Effector CD4-positive, alpha-beta T cell (primary cell): ENCODE results near the gene SMIM10. TPM values are rescaled to one million over a fixed set of nuclear protein-coding genes. Genes with fewer than 3 reads are reported as not detected.
A peak's percentile ranks its signal among the peaks of the same experiment; 100 is the strongest.
"Not testable (repeated sequence)": the region's sequence is repeated elsewhere in the genome, so short reads cannot be mapped to it uniquely, and the experiment has no call there.

Source experiments
- DNase-seq: peaks from one replicate; pipeline ENCODE4 v3.0.0-alpha.2; 2020
- total RNA-seq: gene quantifications from one replicate; lab custom pipeline; 2026; lab: John Stamatoyannopoulos, UW

Gene SMIM10
- total RNA-seq = not detected

DNA sequence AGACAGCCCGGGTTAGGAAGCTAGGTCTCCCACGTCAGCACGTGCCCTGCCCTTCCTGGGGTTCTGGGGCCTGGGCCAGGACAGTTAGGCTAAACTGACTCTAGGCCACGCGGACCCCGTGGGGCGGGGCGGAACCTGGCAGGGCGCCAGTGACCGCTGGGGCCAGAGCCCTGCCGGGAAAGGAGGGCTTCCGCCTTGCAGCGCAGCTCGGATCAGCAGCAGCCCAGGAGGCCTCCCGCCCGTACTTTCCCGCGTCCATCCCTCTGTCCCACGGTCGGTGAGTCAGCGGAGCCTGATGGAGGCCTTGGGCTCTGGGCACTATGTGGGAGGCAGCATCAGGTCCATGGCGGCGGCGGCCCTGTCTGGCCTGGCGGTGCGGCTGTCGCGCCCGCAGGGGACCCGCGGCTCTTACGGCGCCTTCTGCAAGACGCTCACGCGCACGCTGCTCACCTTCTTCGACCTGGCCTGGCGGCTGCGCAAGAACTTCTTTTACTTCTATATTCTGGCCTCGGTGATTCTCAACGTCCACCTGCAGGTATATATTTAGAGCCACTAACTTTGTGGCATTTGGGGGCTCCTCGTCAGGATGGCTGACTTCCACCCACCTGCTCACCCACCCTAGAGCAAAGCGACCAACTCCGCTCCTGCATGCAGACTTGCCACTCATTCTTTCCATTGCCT is at the start of gene SMIM10:
Gene SMIM10, plus strand, starts transcription at position 191 of the 681 bp plus-strand sequence. Its CDS starts 105 bp downstream, at position 296.
- no peak for DNase-seq

DNA sequence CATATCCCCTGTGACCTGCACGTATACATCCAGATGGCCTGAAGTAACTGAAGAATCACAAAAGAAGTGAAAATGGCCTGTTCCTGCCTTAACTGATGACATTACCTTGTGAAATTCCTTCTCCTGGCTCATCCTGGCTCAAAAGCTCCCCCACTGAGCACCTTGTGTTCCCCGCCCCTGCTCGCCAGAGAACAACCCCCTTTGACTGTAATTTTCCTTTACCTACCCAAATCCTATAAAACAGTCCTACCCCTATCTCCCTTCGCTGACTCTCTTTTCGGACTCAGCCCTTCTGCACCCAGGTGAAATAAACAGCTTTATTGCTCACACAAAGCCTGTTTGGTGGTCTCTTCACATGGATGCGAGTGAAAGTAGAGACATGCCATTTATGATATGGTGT is 44.4 kb upstream of the SMIM10 start:
- DNase-seq = not testable (repeated sequence)

DNA sequence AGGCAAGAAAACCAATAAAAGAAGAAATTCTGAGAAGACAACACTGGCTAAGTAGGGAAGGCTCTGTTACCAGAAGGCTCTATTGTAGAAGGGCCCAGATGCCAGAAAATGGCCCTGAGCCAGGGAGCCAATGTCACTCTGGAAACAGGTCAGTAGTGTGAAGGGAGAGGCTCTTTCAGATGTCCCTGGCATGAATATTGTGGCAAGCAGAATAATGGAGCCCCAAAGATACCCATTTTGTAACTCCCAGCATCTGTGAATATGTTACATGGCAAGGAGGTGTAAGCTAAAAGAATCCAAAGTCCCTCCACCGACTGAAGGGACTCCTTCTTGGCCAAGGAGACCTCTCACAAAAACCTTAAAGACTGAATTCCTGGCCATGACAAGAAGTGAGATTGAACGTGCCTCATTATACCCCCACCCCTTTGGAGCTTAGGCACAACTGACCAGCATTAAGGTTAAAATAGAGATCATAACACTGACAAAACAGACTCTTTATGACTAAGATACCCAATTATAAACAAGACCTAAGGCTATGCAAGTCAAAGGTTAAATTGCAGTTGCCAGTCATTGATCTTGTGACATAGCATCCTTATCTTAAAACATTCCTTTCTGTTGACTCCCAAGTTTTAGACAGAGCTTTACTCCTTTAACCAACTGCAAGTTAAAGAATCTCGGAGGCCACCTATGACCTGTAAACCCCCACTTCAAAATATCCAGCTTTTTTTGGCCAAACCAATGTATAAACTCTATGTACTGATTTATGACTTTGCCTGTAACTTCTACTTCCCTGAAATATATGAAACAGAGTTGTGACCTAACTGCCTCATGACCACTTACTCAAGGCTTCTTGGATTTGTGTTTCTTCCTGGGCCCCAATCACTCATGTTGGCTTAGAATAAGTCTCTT is 42.2 kb upstream of the SMIM10 start:
- no peak for DNase-seq

DNA sequence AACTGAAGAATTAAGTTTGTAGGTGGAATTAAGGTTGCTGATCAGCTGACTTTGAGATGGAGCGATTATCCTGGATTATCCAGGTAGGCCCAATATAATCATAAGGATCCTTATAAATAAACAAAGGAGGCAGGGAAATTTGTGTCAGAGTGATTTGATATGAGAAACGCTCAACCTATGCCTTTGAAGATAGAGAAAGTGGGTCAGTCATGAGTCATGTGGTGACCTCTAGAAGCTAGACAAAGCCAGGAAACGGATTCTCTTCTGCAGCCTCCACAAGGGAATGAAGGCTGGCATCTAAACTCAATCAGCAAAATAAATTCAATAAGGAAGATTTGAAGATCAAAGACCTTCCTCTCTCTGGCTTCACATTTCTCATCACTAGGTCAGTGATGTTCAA is 41.5 kb upstream of the SMIM10 start:
- DNase-seq = no peak

DNA sequence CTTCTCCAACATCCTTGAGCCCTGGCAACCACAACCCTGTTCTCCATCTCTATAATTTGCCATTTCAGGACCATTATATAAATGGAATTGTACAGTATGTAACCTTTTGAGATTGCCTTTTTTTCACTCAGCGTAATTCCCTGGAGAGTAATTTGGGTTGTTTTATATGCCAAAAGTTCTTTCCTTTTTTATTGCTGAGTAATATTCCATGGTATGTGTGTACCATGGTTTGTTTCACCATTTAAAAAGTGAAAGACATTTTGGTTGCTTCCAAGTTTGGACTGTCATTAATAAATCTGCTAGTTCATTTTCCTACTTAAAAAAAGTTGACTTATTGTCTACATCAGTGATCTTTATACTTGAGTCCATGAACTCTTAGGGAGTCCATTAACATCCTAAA is 33.0 kb upstream of the SMIM10 start:
- no peak for DNase-seq

DNA sequence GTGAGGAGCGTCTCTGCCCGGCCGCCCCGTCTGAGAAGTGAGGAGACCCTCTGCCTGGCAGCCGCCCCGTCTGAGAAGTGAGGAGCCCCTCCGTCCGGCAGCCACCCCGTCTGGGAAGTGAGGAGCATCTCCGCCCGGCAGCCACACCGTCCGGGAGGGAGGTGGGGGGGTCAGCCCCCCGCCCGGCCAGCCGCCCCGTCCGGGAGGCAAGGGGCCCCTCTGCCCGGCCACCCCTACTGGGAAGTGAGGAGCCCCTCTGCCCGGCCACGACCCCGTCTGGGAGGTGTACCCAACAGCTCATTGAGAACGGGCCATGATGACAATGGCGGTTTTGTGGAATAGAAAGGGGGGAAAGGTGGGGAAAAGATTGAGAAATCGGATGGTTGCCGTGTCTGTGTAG is 30.4 kb upstream of the SMIM10 start:
- DNase-seq = not testable (repeated sequence)

DNA sequence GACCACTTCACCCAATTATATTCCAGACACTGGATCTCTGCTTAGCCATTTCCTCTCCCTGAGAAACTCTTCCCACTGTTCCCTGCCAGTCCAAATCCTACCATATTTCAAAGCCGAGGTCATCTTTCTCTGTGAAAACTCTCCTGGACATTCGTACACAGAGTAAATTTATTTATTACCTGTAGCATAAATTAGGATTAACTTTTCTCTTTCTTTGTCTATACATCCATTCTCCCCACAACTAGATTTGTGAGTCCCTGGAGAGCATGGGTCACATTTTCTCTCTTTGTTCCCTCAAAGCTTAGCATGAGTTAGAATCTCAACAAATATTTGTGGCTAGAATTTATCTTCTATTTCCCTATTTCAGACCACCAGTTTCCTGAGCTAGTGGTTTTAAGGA is 27.8 kb upstream of the SMIM10 start:
- no peak for DNase-seq

DNA sequence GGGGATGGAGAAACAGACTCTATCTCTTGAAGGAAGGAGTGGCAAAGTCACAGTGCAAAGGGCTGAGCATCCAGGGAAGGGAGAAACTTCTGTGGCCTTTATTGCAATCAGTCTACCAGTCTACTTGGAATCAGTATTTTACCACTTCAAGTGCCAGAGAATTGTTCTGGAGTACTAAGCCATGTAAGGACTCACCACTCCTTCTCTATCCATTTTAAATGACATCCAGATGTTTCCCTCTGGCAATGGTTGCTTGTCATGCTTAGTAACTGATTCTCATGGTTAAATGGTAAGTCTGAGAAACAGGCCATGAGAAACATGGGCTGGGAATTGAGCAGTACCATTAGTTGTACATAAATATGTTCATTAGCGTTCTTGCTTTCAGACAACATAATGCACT is 21.1 kb upstream of the SMIM10 start:
- DNase-seq = no peak

DNA sequence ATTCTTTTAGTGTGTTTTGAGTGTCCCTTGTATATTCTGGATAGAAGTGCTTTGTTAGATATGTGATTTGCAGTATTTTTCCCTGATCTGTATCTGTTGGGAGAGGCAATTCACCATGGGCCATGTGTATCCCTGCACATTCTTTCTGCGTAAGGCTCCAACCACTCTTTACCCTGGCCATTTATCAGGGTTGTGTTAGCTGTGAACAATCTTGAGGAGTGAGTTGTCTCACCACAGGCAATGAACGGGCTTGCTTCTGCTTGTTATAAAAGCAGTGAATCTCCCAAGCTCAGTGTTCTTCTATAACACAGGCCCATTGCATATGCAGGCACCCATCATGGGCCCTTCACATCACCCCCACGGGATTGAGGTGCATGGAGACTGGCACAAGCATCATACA is 18.9 kb upstream of the SMIM10 start:
- DNase-seq = no peak

DNA sequence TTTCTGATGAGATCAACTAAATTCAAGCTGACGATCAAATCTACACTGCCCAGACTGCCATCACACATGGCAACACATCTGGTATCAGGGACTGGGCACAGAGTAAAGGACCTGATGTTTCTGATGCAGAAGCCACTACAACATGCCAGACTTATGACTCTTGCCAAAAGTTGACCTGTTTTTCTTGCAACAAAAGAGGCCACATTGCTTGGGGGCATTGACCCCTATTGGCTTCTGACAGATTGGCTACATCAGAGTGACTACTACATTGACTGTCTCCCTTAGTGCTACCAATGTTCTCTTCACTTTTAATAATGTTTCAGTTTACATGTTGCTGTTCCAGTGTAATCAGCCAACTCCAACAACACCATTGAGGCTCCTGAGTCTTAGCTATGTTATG is 15.3 kb upstream of the SMIM10 start:
- no peak for DNase-seq

DNA sequence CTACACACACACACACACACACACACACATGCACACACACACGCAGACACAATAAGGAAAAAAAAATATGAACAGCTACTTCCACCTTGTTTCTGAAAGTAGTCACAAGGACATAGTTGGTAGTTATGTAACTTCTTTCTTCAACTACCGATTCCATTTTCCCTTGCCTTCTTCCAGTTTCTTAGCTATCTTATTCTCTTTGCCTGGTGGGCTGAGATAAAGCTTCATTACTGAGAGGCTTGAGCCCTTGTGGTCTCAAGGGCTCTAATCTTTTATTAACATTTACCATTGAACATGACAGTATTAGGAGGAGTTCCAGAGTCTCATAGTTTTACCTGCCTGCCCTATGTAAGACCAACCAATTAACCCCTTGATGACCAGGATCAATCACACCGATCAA is 8.9 kb upstream of the SMIM10 start:
- no peak for DNase-seq

DNA sequence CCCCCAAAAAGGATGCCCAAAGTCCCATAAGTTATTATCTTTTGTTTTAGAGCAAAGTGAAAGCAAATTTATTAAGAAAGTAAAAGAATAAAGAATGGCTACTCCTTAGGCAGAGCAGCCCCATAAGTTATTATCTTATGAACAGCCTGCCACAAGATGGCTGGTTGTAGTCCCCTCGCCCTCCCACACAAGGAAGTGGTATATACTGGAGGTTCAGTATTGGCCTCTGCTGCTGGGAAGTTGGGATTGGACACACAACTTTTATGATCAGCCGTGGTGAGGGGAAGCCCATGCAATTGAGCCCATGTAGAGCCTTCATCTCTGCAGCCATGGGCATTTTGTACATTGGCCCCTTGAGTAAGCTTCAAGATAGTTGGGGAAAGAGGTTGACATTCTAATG is 8.0 kb upstream of the SMIM10 start:
- no peak for DNase-seq

DNA sequence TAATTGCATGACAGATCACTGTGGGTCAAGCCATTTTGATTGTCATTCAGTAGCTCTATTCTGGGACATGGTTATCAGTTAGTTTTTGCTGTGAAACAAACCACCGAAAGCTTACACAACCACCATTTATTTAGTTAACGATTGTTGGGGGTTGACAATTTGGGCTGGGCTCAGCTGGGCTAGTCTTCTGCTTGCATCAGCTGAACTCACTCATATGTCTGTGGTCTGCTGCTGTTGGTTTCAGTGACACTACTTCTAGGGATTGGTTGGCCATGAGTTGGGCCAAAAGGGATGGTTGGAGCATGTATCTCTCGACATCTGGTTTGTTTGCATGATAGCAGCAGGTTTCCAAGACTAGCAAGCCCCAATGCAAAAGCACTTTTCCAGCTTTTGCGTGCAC is 5.3 kb upstream of the SMIM10 start:
- DNase-seq = no peak

DNA sequence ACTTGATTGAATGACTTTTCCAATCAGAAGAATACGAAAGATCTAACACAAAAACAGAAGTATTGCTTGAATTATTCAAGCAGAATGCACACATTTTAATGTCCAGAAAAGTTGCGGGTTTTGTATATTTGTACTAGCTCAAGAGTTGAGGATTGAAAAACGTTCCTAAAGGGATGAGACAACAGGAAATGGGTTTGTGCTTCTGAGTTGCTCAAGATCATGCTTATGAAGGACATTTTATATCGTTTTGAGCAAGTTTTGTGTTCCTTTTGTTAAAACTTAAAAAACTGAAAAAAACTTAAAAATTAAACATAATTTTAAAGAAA is 353 bp upstream of the SMIM10 start:
- no peak for DNase-seq

DNA sequence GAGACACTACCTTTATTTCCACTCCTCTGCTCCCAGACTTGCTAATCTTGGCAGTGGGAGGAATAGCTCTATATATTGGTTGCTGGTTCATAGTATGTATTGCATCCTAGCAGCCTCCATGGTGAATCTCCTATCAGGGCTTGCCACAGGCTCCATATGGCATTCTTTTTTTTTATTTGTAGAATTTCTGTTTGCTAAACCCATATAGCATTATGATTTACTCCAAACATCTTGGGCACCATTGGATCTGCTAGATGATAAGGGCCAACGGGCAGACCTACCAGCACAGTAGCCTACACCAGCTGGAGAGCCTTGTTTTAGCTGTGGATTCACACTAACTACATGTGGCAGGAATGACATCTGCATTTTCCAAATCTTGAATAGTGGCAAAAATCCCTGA is 6.9 kb downstream of the SMIM10 start:
- DNase-seq = no peak

DNA sequence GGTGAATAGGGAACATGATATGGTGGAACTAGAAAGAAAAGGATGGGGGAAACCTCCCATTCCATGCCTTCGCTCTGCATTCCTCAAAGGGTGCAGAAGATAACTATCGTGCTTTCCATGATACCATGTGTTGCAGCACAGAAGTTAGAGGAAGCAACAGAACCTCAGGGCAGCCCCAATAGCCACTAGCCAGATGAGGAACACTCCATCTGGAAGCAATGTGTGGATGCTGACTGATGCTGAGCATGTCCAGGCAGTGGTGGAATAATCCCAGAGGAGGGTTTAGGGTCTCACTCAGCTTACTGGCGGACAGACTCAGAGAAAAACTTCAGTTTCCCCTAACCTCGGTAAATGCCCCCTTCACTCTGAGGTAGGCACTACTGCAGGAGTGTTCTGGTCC is 7.5 kb downstream of the SMIM10 start:
- DNase-seq = no peak

DNA sequence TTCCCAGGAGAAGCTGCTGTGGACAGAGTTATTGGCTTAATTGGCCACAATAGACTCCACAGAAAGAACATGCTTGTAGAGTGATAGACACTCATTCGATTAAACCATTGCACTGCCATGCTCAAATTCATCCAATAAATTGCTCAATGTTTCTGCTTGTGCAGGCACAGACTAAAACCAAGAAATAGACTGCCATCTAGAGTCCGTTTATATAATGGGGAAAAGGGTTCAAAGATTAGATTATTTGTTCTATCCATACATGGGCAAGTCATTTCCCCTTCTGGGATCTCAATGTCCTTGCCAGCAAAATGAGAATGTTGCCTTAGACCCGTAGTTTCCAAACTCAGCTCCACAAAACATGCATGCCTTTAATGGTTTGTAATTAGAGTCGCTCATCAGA is 8.7 kb downstream of the SMIM10 start:
- DNase-seq = no peak

DNA sequence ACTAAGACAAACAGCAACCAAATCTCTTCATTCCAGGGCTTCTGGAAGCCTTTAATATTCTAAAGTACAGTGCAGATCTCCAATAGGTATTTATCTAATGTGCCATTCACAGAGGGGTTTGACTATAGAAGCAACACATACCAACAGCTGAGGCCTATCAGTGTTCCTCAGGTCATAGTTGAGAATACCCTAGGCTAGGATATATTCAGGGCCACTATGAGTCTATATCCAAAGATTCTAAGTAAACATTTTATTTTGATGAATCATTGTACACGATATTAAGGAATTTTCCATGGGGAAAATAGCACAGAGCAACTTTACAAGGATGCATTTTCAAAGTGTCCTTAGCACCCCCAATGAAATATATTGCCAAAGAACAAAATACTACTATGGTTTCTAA is 9.7 kb downstream of the SMIM10 start:
- no peak for DNase-seq

DNA sequence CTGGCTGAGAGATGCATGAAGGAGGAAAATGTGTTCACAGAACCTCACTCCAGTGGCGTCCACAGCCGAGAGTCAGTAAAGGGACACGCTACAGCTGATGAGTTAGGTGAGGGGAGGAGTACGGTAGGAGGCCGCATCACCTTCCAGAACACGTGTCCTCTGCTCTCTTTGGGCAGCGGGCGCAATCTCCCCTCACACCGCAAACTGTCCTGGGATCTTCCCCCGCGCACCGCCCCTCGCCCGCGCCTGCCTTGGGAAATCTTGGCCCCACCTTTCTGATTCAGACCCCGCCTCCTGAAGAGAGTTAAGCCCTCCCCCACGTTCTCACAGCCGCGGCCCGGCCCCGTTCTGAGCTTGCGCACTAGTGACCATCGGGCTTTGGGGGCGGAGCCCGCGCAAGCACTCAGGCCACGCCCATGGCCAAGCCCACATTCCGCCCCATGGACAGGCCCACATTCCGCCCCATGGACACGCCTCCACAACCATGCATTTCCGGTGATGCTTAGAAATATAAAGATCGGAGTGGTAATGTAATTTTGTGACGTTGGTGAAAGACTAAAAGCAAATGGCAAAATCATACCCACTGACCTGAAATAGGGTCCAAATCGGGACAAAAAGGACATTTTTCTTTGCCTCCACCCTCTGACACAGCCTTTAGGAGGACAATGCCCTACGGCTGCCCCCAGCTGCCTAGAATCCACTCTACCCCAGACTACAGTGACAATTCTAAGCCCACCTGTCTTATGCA is 13.3 kb downstream of the SMIM10 start:
- peak; percentile 79 for DNase-seq

DNA sequence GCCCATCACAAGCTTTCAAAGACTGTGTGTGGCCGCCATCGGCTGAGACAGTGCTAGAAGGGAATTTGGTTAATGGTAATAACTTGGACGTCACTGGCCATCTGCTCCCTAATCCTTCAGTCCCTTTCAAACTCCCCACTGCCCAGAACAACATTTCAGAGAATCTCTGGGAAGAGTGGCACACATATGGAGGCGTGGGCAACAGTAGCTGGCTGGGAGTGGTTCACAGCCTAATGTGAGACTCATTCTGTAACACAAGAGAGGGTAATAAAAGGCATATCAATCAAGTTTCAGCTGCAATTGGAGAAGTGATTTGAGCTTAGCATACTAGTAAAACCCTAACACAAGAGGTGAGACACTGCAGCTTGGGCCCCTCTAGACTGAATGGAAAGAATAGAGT is 15.4 kb downstream of the SMIM10 start:
- DNase-seq = no peak

DNA sequence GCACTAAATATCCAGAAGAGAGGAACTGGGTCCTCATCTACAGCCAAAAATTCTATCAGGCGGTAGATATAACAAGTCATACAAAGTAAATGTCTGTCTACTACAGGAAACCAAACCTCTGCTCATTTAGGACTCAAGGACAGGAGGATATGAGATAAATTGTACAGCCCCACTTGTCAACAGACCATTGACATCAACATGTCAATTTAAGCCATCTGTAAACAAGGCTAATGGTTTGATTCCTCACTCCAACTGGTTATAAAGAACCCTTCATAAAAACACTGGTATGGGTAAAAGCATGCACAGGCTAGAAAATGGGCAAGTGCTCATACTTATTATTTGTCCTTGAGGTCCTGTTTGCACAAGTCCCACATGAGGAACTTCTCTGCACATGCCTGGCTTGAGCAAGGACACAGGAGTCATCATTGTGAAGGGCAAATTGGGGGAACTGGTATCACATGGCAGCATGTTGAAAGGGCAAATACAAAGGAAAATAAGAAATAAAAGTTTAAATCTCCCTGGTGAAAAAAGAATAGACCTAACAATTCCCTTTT is 18.3 kb downstream of the SMIM10 start:
- DNase-seq = no peak

DNA sequence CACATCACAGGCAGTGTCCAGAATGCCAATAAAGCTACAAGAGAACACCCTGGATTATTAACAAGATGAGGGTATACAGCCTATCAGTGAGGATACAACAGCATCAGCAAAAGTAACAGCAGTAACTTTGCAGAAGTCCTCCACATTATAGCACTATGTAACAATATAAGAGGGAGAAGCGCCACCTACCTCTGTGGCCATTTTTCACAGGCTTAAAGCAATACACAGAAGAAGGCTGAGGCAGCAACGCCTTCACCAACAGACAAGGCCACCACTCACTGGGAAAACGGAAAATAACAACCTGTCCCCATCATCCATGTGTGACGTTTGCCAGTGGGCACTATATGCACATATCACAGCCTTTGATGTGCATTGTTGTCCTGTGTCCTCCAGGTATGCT is 19.0 kb downstream of the SMIM10 start:
- no peak for DNase-seq

DNA sequence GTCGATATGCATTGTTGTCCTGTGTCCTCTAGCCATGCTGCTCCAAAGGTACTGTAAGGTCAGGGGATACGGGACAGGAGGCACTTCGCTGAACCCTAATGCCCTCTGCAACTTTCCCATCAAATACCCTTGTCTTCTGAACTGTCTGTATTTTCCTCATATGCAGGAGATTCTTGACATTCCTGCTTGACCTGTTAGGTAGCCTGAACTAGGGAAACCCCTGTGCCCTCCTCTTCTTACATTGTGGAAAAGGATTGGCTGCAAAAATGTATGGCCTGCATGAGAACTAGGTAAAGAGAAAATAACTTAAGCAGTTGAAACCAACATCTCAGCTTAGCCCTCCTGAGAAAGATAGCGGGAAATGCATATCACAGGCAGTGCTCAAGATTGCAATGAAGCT is 20.1 kb downstream of the SMIM10 start:
- no peak for DNase-seq
